RWPE1 (cell line): ENCODE data around the gene DAP.
"Not testable (repeated sequence)": the region's sequence is repeated elsewhere in the genome, so short reads cannot be mapped to it uniquely, and the experiment has no call there.

Experiments
- CTCF ChIA-PET: fragments of 350-600 bp; sonication (Branson Sonifier 250); formaldehyde crosslinking; extraction: SDS; loops from one replicate; lab custom pipeline; 2021; lab: Yijun Ruan, JAX
- POLR2A ChIA-PET: fragments of 400-600 bp; formaldehyde crosslinking; extraction: SDS; loops from one replicate; lab custom pipeline; 2020; ENCODE audit warnings: antibody characterized with exemption; ENCODE audit not compliant: low non-redundant PET; lab: Yijun Ruan, JAX
- DNase-seq: peaks from one replicate; pipeline ENCODE4 v3.0.0; 2012; ENCODE audit warnings: low spot score
- H3K27ac ChIP-seq: fragments of 450-650 bp; 2 replicates; pipeline ENCODE4 v1.5.1; 2017
- CTCF ChIP-seq: fragments of 450-650 bp; conservative IDR thresholded peaks from 2 replicates; pipeline ENCODE4 v1.5.1; 2017; ENCODE audit warnings: low read depth, mild to moderate bottlenecking

The DAP gene

GRCh38 chr5:10727861-10728260 is 33.2 kb downstream of the DAP start:
- no peak for TF ChIP-seq CTCF
- ChIA-PET POLR2A (no interaction called here), CTCF (interaction anchor here (0.6 kb wide), 1 partner anchor 13 kb away, joined by 4 read pairs; no protein-coding TSS in a partner anchor)
- no peak for DNase-seq
- no peak overlapping the region for H3K27ac ChIP-seq

GRCh38 chr5:10726913-10727517 is 34.0 kb downstream of the DAP start:
- no peak overlapping the region for H3K27ac ChIP-seq
- TF ChIP-seq CTCF: no peak
- ChIA-PET POLR2A (no interaction called here), CTCF (no interaction called here)
- DNase-seq: no peak

- H3K27ac ChIP-seq: peak overlapping the region; percentile 15; the same call in 1 of the 2 replicates
- ChIA-PET CTCF (no interaction called here), POLR2A (no interaction called here)
- DNase-seq: no peak
- no peak for TF ChIP-seq CTCF
These were observed 34.7 kb downstream of the DAP start for GRCh38 chr5:10726179-10726912.

- no peak for TF ChIP-seq CTCF
- H3K27ac ChIP-seq: peak overlapping the region; percentile 87
- POLR2A ChIA-PET: no interaction called here
- CTCF ChIA-PET: no interaction called here
- no peak for DNase-seq
These were observed 35.4 kb downstream of the DAP start for GRCh38 chr5:10725636-10726035.

- CTCF ChIA-PET: no interaction called here
- TF ChIP-seq CTCF: no peak; the same call in 1 of the 2 replicates
- peak; percentile 89 for DNase-seq
- H3K27ac ChIP-seq: peak overlapping the region; percentile 87
- POLR2A ChIA-PET: no interaction called here
These were observed 36.1 kb downstream of the DAP start for GRCh38 chr5:10724781-10725507.

- H3K27ac ChIP-seq: no peak overlapping the region
- no peak for DNase-seq
- ChIA-PET POLR2A (no interaction called here), CTCF (no interaction called here)
- TF ChIP-seq CTCF: no peak
These were observed 37.5 kb downstream of the DAP start for GRCh38 chr5:10723514-10723913.

GRCh38 chr5:10720766-10721165 is 40.3 kb downstream of the DAP start:
- H3K27ac ChIP-seq, POLR2A ChIA-PET, CTCF ChIA-PET, DNase-seq: not testable (repeated sequence)
